Inflammatory macrophage treated with lipopolysaccharide for 1 hour (primary cell): ENCODE results near the gene FIBP.
A peak's percentile ranks its signal among the peaks of the same experiment; 100 is the strongest.
"Not testable (repeated sequence)": the region's sequence is repeated elsewhere in the genome, so short reads cannot be mapped to it uniquely, and the experiment has no call there.

Experiments used
- DNase-seq, 2 donors: peaks; one replicate each; pipeline ENCODE4 v3.0.0-alpha.2; 2020 to 2022

The FIBP gene

DNA sequence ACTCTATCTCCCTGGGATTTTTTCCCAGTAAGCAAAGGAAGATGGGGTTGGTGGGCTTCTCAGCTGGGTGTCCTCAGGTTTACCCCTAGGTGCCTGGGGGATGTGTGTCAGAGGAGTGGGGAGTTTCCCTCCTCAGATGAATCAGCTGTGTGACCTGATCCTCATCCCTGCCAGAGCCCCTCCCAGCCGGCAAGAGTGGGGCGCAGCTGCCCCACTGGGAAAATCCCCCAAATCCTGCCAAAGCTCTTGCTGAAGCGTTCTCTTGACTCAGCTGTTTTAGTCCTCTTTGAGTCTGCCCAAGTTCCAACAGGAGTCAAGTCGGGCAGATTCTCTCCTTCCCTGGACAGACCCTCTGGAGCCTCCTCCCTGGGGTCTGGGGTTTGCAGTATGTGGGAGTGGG is 24.6 kb upstream of the FIBP start:
- DNase-seq = peak; percentile 30 to 60

DNA sequence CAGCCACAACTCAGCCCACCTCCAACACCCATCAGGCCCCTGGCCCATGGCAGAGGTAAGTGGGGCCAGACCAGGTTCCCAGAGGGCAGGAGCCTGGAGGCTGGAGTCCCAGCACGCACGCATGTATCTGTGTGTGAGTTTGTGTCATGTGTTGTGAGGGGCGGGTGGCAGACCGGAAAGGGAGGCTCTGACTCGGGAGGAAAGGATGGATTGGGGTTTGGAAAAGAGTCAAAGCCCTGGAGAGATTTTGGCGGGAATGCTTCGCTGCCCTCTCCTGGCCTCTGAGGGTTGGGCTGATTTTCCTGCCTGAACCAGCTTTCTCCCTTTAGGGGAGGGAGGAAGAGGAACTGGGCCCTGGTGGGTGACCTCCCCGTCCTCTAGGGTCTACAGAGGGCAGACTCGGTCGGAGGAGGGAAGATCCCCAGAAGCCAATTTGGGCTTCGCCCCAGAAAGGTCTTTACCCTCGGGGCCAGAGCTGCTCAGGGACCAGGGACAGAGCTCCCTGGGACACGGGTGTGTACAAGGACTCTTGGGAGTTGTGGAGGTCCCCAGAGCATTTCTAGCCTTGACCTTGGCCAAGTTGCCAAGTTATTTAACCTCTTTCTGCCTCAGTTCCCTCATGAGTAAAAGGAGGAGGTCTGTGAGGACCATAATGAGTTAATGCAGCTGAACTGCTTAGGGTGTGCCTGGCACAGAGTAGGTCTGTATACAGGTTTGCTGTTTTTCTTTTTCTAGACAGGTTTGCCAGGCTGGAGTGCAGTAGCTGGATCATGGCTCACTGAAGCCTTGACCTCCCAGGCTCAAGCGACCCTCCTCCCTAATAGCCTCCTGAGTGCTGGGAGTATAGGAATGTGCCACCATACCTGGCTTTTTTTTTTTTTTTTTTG is 23.7 kb upstream of the FIBP start:
- DNase-seq = no peak

DNA sequence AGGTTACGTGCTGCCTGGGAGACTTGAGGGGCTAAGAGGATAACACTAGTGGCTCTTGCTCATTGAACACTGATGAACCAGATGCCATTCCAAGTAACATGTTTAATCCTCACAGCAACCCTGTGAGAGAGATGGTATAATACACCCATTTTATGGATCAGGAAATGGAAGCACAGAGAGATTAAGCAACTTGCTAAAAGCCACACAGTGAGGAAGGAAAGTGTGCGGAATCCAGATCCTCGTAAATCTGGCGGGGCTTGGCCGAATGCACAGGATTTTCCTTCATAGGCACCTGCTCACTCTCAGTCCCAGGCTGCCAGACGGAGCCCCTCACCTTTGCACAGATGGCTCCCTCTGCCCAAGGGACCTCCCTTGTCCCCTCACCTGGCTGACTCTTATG is 19.6 kb upstream of the FIBP start:
- DNase-seq = no peak

DNA sequence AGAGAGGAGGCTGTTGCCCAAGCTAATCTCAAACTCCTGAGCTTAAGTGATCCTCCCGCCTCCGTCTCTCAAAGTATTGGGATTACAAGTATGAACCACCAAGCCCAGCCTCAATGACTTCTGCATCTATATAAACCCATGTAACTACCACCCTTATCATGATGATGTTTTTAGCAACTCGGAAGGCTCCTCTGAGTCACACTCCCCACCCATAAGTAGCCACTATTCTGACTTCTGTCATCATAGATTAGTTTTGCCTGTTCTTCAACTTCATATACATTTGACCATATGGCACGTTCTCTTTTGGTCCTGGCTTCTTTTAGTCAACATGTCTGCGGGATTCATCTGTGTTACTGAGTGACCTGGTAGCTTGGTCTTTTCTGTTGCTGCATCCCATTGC is 18.3 kb upstream of the FIBP start:
- DNase-seq = no peak

DNA sequence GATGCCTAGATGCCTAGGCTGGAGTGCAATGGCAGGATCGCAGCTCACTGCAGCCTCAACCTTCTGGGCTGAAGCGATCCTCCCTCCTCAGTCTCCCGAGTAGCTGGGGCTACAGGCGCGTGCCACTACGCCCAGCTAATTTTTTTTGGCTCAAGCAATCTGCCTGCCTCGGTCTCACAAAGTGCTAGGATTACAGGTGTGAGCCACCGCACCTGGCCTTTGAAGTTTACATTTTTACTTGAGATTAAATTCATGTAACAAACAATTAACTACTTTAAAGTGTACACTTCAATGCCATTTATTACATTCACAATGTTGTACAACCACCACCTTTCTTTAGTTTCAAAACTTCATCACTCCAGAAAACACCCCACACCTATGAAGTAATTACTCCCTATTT is 15.4 kb upstream of the FIBP start:
- DNase-seq = no peak

DNA sequence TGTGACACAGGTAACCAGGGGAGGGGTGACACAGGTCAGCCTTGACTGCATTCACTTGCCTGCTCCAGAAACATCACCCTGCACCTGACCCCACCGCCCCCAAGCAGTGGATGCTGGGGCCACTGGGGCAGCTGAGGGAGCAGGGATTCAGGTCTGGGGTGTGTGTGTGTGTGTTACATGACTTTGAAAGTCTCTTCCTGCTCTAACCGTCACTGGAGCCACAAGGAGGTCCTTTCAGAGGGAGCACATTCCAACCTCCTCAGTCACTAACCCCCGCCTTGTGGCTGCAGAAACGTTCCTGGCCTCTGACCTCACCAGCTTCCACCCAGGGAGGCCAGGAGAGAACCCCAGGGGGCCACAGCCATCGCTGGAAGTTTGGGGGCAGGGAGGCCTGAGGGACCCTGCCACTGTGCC is 14.8 kb upstream of the FIBP start:
- DNase-seq = no peak

DNA sequence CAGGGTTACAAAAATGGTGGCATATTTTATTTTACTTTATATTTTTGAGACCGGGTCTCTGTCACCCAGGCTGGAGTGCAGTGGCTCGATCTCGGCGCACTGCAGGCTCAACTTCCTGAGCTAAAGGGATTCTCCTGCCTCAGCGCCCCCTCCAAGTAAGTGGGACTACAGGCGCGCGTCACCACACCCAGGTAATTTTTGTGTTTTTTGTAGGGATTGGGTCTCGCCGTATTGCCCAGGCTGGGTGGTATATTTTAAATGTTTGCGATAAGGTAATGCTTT is 12.6 kb upstream of the FIBP start:
- no peak for DNase-seq

DNA sequence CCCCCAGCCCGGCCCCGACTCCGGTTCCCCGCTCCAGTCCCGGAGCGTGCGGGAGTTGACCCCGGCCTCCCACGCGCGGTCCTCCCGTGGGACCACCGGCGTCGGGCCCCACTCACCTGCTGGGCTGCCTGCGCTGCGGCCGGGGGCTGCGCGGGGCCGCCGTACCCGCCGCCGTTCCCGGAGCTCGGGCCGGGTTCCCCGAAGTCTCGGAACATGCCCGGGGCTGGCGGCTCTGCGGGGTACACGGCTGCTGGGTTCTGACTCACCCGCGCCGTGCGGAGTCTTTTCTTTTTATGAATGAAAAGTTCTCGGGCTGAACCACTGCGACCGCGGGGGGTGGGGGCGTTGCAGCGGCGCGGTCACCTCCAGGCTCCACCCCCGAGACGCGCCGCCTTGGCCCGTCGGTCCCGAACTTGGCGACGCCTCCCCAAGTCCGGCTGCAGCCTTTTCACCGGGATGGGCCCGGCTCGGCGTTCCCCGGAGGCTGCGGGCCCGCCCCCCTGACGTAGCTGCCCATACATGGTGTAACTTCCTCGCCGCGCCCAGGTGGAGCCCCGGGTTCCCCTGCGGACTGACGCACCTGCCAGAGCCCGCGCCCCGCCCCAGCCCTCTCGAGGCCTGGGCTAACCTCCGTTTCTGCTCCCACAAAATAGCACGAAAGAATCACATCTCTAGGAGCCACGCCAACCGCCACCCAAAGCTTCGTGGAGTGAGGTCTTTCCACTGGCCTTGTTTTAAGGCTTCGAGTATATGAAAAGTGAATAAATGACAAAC is 12.0 kb upstream of the FIBP start, which contains the start of gene FOSL1:
FOSL1 (minus strand) TSS at position 264 of the 774 bp plus-strand sequence; CDS start at position 215, 49 bp downstream.
- peak; percentile 89 to 95 for DNase-seq

DNA sequence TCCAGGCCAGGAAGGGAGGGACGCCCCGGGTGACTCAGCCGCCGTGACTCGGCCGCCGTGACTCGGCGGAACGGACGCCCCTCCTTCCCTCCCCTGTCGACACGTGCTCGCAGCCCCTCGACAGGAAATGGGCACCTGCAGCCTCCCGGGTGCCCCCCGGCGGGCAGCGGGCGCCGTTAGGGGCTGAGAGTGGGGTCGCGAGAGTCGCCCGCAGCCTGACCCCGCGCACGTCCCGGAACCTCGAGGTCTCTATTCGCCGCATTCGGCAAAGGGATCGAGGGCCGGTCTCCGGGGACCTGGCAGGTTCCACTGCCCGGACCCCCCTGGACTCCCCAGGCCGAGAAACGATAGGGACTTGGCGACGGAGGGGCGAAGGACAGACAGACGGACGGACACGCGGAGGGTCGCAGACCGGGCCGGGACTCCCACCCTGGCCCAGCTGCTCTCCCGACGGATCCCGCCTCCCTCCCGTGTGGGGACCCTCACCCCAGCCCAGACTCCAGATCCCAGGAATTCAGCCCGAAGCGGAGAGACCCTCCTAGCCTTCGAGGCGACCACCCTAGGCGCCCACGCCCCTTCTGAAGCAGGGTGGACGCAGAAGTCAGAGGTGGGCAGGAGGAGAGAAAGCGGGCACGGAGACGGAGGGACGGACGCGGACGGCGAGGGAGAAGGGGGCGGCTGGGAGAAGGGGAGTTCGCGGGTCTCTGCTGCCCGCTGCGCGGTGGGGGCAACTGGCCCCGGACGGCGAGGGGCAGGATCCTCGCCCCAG is 11.3 kb upstream of the FIBP start:
- peak; percentile 65 to 80 for DNase-seq

DNA sequence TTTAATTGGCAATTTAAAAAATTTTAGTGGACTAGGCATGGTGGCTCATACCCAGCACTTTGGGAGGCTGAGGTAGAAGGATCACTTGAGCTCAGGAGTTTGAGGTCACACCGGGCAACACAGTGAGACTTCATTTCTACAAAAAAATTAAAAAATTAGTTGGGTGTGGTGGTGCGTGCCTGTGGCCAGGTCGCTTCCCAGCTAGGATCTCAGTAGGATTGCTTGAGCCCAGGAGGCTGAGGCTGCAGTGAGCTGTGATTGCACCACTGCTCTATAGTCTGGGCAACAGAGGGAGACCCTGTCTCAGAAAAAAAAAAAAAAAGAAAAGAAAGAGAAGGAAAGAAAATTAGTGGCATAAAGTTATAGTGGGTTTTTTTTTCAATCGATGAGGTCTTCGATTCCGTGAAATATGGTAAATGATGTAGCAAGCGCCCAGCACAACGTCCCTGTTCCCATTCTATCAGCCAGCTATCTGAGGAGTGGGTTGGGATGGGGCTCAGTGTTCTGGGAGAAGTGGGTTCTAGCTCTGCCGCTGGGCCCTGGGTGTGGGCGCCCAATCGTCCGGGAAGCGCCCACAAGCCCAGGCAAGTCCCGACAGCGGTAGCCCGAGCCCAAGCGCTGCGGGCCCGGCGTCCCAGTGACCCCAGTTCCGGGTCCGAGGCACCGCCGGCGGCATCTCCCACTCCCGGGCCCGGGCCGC is 10.5 kb upstream of the FIBP start:
- no peak for DNase-seq

DNA sequence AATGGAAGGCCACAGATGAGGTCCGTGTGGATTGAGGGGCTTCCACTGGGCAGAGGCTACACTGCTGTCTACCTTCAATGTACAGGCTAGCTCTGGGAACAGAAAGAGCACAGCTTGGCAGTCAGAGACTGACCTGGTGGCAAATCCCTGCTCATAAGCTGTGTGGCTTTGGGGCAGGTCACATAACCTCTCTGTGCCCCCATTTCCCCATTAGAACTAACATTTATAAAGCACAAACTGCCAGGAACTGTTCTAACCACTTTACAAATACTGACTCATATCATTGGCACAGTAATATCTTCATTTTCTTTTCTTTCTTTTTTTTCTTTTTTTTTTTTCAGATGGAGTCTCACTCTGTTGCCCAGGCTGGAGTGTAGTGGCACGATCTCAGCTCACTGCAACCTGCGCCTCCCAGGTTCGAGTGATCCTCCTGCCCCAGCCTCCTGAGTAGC is 8.8 kb upstream of the FIBP start:
- no peak for DNase-seq

DNA sequence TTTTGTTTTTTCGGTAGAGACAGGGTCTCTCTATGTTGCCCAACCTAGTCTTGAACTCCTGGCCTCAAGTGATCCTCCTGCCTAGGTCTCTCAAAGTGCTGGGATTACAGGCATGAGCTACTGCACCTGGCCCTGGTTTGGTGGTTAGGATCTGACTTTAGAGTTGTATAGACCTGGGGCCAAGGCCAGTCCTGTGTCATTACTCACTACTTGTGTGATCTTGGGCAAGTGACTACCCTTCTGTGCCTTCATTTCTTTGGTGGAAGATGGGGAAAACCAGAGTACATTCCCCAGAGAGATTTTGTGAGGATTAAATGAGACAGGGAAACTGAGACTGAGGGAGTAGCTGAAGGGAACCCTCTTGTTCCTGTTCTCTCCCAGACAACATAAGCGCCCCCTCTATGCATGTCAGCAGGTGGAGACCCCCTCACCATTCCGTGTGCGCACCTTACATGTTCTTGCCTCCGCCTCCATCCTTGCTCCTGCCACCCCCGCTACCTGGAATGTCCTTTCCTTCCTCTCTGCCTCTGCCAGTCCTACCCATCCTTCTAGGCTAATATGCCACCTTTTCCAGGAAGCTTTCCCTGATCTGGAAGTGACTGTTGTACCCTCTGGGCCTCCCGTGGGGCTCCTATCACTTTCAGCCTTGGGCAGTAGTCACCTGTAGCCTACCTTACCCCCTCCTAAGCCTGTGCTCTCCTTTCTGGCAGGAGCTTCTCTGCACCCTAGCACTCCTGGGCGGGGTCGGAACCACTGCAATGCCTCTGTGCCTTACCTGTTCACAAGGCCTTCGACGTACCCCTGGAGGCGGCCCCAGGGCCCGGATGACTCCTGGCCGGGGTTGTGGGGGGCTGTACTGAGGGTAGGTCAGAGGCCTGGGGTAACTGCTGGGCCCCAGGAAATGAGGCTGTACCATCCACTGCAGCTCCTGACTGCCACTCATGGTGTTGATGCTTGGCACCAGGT is 8.0 kb upstream of the FIBP start:
- no peak for DNase-seq

DNA sequence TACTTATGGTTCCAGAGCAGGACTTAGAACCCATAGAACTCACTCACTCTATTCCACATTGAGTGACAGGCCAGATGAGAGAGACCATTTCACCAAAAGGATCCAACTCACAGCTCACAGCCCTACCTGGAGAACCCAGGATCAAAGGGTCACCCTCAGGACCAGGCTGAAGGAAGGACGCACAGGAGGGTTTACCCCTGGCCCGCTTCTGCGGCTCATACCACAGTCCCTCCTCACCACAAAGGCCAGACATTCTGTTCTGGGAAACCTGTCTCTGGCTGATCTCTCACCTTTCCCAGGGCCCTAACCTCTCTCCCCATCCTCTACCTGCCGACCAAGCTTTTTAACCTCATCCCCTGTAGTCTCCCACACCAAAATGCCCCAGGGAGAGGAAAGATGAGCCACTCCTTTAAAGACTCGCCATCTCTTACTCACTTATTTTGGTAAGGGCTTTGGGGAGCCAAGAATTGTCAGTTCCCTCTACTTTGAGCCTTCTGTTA is 7.3 kb upstream of the FIBP start:
- no peak for DNase-seq

DNA sequence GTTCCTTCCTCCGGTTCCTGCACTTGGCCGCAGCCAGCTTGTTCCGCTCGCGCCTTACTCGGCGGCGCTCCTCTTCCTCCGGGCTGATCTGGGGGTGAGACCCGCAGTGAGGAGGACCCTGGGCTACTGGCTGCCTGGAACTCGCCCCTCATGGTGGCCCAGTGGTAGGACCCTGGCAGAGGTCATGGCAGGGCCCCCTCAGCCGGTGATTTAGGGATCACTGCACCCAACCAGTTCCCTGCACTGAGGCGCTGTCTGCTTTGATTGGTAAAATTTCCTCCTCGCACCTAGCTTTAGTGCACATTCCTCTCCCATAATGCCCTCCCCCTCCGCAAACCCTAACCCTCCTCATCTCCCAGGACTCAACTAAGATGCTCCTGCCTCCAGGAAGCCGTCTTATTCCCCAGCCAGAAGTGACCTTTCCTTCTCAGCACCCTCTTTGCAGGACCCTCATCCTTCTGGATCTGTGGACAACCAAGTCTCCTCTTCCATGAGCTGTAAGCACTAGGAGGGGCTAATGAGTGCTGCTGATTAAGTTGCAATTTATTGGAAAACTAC is 5.8 kb upstream of the FIBP start:
- DNase-seq = peak in 1 of 2 donors; percentile 45

DNA sequence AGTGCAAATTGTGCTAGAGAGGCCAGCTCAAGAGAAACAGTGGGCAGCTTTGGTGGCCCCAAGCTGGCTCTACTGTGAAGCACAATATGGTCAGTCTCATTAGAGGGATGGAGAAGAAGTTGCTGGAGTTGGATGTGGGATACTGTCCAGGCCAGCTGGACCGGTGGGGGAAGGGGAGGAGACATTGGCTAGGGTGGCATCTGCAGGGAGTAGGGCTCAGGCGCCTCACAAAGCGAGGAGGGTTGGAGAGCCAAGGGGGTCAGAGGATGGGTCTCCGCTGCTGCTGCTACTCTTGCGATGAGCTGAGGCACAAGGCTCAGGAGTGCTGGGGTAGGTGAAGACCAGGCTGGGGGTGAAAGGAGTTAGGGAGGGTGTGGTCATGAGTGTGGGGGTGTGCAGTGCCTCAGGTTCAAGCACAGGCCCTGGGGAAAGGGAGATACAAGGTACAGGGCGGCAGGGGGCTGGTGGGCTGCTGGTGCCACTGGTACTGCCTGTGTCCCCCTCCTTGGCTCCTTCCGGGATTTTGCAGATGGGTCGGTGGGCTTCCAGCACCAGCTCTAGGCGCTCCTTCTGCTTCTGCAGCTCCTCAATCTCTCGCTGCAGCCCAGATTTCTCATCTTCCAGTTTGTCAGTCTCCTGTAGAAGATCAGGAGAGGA is 4.5 kb upstream of the FIBP start:
- no peak for DNase-seq

DNA sequence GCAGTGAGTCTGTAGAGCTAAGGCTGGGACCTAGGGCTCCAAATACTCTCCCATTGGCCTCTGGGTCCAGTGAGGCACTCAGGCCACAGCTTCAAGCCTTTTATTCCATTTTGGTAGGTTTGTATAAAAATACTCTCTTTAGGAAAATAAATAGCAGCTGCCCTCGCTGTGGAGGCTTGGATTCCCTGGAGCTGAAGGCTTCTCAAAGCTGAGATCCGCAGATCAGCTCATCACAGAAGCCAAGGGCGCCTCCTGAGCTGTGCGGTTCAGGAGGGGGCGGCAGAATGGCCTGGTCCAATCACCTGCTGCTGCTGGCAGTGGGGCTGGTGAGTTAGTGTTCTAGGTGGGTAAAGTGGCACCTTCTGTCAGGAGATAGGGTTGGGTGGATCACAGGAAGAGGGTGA is 3.9 kb upstream of the FIBP start:
- DNase-seq = not testable (repeated sequence)

DNA sequence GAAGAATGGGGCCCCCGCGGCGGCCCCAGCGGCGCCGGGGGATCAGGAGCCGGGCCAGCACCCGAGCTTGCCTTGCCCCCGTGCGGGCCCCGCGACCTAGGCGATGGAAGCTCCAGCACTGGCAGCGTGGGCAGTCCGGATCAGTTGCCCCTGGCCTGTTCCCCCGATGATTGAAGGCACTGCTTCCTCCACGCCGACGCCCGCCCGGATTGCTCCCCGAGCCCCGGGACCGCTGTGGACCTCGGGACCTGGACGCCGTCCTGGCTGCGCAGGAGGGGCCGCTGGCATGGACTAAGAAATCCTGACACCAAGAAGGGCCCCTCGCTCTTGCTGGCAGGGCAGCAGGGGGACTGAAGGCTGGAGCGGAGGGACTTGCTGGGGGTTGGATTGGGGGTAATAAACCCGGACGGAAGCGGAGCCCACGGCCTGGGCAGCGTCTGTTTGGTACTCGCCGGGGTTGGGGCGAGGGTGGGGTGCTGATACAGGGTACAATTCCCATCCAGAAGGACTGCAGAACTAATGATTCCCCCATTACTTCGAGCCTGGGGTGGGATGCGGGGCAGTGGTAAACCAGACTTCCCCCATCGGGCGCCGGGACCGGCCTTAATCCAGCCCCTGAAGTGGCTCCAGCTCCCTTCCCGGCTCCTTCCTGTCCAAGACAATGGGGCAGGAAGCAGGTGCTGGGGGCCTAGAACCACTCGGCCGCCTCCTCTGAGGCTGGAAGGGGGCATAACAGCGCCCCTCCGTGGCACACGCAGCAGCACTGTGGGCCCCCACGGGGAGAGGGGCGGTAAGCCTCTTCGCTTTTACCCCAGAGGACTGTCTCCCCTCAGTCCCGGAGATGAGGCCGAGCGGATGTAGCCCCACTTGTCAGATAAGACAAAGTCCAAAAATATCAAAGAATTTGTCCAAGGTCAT is 3.2 kb upstream of the FIBP start:
- peak in 1 of 2 donors; percentile 22 for DNase-seq

DNA sequence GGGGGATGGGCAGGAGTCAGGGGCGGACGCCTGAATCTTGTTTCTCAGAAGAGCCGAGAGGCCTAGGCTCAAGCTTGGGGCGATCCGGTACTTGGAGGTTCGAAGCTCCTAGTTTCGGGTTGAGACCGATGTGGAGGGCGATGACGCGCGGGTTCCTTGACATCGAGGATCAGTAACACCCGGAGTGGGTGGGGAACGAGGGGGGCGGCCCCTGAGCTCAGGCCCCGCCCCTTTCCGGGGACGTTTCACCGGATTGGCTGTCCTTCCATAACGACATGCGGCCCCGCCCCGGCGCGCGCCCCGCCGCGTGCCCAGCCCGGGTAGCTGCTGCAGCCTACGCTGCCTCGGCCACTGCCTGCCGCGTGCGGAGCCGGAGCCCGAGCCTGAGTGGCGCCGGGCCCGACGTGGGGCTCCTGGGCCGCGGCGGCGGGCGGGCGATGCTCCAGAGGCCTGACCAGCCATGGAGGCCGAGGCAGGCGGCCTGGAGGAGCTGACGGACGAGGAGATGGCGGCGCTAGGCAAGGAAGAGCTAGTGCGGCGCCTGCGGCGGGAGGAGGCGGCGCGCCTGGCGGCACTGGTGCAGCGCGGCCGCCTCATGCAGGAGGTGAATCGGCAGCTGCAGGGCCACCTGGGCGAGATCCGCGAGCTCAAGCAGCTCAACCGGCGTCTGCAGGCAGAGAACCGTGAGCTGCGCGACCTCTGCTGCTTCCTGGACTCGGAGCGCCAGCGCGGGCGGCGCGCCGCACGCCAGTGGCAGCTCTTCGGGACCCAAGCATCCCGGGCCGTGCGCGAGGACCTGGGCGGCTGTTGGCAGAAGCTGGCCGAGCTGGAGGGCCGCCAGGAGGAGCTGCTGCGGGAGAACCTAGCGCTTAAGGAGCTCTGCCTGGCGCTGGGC is 2.3 kb upstream of the FIBP start, which contains the start of gene CCDC85B:
CCDC85B (plus strand) TSS at position 350 of the 895 bp plus-strand sequence; CDS start at position 461, 111 bp downstream.
- peak; percentile 95 to 98 for DNase-seq
